Urinary bladder (tissue), 4 donors: Measurements from ENCODE around the gene HP1BP3. TPM values are rescaled to one million over a fixed set of nuclear protein-coding genes. Genes with fewer than 3 reads are reported as not detected.

ENCODE experiments used
- DNase-seq: peaks from one replicate; pipeline ENCODE4 v3.0.0-alpha.2; 2015; ENCODE audit errors: extremely low spot score
- H3K27ac ChIP-seq: one replicate; pipeline ENCODE4 v1.5.1; 2013; ENCODE audit warnings: low read depth, mild to moderate bottlenecking, moderate library complexity
- H3K36me3 ChIP-seq: one replicate; pipeline ENCODE4 v1.6.1; 2013; ENCODE audit warnings: mild to moderate bottlenecking, moderate library complexity; ENCODE audit not compliant: insufficient read depth
- H3K4me1 ChIP-seq: one replicate; pipeline ENCODE4 v1.6.1; 2013; ENCODE audit warnings: mild to moderate bottlenecking, moderate library complexity; ENCODE audit not compliant: insufficient read depth
- H3K4me3 ChIP-seq: one replicate; pipeline ENCODE4 v1.5.1; 2013; ENCODE audit warnings: low read depth, low read length
- WGBS: extraction: QIAGEN DNeasy Blood & Tissue Kit; methylation state at CpG from one replicate; pipeline ENCODE4 v1.1.7; 2013; 5-methylcytosine and 5-hydroxymethylcytosine counted together
- polyA plus RNA-seq: library from polyadenylated mRNA; stranded (reverse); fragments of 200-250 nt; gene quantifications from one replicate; pipeline ENCODE4 v1.2.3, GENCODE V29; 2013
- total RNA-seq: library from RNA; depleted of rRNA; stranded (reverse); fragments of >200 nt; gene quantifications from one replicate; pipeline ENCODE4 v1.2.3, GENCODE V29; 2014
- donor health status: healthy with polysubstance abuse.
- donor health status: healthy.

HP1BP3 gene
- total RNA-seq (385 TPM), polyA plus RNA-seq (186 TPM)

DNA sequence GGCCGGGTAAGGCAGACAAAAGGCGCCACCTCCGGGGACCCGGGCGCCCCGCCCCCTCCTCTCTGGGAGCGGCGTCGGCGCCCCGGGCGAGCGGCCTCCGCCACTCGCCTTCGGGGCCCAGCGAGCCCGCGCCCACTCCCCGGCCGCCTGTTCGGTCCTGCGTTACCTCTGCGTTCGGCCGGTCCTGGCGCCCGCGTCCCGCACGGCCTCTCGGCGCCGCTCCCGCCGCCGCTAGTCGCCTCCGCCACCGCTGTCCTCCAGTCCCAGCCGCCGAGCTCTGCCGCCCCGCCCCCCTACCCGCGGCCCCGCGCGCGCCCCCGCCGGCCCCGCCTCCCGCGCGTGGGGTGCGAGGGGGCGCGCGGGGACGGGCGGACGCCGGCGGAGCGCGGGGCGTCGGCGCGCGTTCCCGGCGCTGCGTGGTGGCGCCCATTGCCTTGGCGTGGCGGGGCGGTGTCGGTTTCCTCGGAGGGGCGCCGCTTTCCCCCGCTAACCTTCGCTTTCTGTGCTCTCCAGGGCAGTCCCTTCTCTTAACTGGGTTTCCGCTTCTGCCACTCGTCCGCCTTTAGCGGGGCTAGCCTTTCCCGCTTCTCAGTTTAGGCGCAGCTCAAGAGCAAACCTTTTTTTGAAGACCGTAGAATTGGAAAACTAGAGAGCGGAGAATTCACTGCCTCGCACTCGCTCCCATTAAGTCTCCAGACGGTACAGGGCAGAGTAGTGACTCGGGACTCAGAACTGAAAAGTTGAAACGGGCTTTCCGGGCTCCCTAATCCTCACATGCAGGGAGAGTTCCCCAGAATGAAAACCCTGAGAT lies at the start of gene HP1BP3:
HP1BP3 (minus strand) TSS at position 279 of the 811 bp plus-strand sequence. CDS start 6,867 bp downstream, outside the sequence.
- DNase-seq = peak; percentile 51
- Histone ChIP-seq H3K27ac (peak within 1 kb of the TSS; percentile 99), H3K4me3 (peak within 1 kb of the TSS; percentile 76), H3K4me1 (no peaks in the 10 kb centered on the region), H3K36me3 (no peaks in the 10 kb centered on the region)
- under 1% methylated on average over 99 of the region's 99 CpGs for WGBS

DNA sequence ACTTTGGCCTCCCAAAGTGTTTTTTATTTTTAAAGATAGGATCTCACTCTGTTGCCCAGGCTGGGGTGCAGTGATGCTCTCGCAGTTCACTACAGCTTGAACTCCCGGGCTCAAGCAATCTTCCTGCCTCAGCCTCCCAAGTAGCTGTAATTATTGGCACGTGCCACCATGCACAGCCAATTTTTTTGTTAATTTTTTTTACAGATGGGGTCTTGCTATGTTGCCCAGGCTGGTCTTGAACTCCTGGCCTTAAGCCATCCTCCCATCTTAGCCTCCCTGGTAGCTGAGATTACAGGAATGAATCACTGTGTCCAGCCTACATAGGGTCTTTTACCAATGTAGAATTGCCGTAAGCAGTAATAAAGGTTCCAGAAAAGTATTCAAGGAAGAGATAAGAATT lies 49.1 kb upstream of the HP1BP3 start:
- DNase-seq = no peak
- no peak overlapping the region for H3K27ac ChIP-seq
- peaks cover 7% of the 10 kb centered on the region for H3K36me3 ChIP-seq
- H3K4me3 ChIP-seq = no peak overlapping the region
- 98% methylated on average over 4 of the region's 4 CpGs for WGBS
- H3K4me1 ChIP-seq = no peaks in the 10 kb centered on the region

DNA sequence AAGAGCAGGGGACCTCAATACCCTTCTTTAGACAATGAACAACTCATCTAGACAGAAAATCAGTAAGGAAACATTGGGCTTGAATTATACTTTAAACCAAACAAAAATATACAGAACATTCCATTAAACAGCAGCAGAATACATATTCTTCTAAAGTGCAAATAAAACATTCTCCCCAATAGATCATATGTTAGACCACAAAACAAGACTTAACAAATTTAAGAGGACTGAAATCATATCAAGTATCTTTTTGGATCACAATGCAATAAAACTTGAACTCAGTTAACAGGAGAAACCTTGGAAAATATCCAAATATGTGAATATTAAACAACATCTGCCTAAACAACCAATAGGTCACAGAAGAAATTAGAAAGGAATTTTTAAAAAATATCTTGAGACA lies 47.7 kb upstream of the HP1BP3 start:
- Histone ChIP-seq H3K4me3 (no peak overlapping the region), H3K27ac (no peak overlapping the region), H3K4me1 (no peaks in the 10 kb centered on the region), H3K36me3 (peaks cover 2% of the 10 kb centered on the region)
- DNase-seq = no peak

- Histone ChIP-seq H3K4me3 (no peak overlapping the region), H3K4me1 (no peaks in the 10 kb centered on the region), H3K27ac (no peak overlapping the region), H3K36me3 (peaks cover 2% of the 10 kb centered on the region)
- no peak for DNase-seq
- 98% methylated on average over 1 of the region's 1 CpG for WGBS
Measured at GRCh38 chr1:20834192-20834591, 47.1 kb upstream of the HP1BP3 start.

DNA sequence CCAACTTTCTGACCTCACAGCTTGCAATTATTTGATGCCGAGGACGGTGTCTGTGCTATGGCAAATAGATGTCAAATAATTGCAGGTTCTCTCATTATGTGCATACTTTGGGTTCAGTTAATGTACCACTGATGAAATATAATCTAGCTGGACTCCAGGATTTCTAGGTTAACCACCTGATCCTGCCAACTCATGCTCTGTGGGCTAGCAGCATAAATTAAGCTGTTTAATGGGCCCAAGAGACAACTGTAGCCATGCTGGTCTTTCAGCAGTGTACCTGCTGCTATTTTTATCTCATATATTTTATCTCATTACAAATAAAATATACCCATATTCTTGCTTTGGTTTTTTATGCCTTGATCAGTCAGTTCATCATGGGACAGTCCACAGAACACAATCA lies 43.3 kb upstream of the HP1BP3 start:
- no peak for DNase-seq
- Histone ChIP-seq H3K4me3 (no peak overlapping the region), H3K4me1 (no peaks in the 10 kb centered on the region), H3K27ac (no peak overlapping the region), H3K36me3 (peaks cover 2% of the 10 kb centered on the region)
- WGBS = 92% methylated on average over 2 of the region's 2 CpGs

- Histone ChIP-seq H3K4me3 (no peak overlapping the region), H3K4me1 (no peaks in the 10 kb centered on the region), H3K27ac (no peak overlapping the region), H3K36me3 (peaks cover 2% of the 10 kb centered on the region)
- DNase-seq = no peak
- WGBS = 81% methylated on average over 1 of the region's 1 CpG
Measured at GRCh38 chr1:20829946-20830345, 42.8 kb upstream of the HP1BP3 start.

- 94% methylated on average over 1 of the region's 1 CpG for WGBS
- H3K4me1 ChIP-seq = no peaks in the 10 kb centered on the region
Measured at GRCh38 chr1:20829531-20829930, 42.4 kb upstream of the HP1BP3 start.

GRCh38 chr1:20823845-20824244 lies 36.7 kb upstream of the HP1BP3 start:
- Histone ChIP-seq H3K36me3 (peaks cover 2% of the 10 kb centered on the region), H3K27ac (no peak overlapping the region), H3K4me1 (no peaks in the 10 kb centered on the region), H3K4me3 (no peak overlapping the region)
- DNase-seq = no peak

More at GRCh38 chr1:20829531-20829930, 42.4 kb upstream of the HP1BP3 start:
- DNase-seq = no peak
- Histone ChIP-seq H3K27ac (peak overlapping the region; percentile 23), H3K4me3 (no peak overlapping the region), H3K36me3 (peaks cover 2% of the 10 kb centered on the region)

- H3K27ac ChIP-seq = no peak overlapping the region
- H3K4me3 ChIP-seq = no peak overlapping the region
- DNase-seq = no peak
- H3K36me3 ChIP-seq = no peaks in the 10 kb centered on the region
- H3K4me1 ChIP-seq = no peaks in the 10 kb centered on the region
- 48% methylated on average over 2 of the region's 2 CpGs for WGBS
Measured at GRCh38 chr1:20821466-20821865, 34.4 kb upstream of the HP1BP3 start.

GRCh38 chr1:20819818-20820217 lies 32.7 kb upstream of the HP1BP3 start:
- Histone ChIP-seq H3K36me3 (no peaks in the 10 kb centered on the region), H3K4me3 (no peak overlapping the region), H3K4me1 (no peaks in the 10 kb centered on the region), H3K27ac (no peak overlapping the region)
- WGBS = 87% methylated on average over 5 of the region's 5 CpGs
- no peak for DNase-seq

- DNase-seq = no peak
- Histone ChIP-seq H3K36me3 (no peaks in the 10 kb centered on the region), H3K27ac (no peak overlapping the region), H3K4me3 (no peak overlapping the region), H3K4me1 (no peaks in the 10 kb centered on the region)
- no CpG with 5 or more reads among the region's 4 CpGs for WGBS
Measured at GRCh38 chr1:20814534-20814871, 27.4 kb upstream of the HP1BP3 start.

- Histone ChIP-seq H3K4me1 (no peaks in the 10 kb centered on the region), H3K4me3 (no peak overlapping the region), H3K36me3 (no peaks in the 10 kb centered on the region), H3K27ac (no peak overlapping the region)
- 59% methylated on average over 5 of the region's 5 CpGs for WGBS
- no peak for DNase-seq
Measured at GRCh38 chr1:20811916-20812315, 24.8 kb upstream of the HP1BP3 start.

- no peaks in the 10 kb centered on the region for H3K36me3 ChIP-seq
- 98% methylated on average over 4 of the region's 4 CpGs for WGBS
- no peak for DNase-seq
- H3K27ac ChIP-seq = no peak overlapping the region
- H3K4me1 ChIP-seq = no peaks in the 10 kb centered on the region
- no peak overlapping the region for H3K4me3 ChIP-seq
Measured at GRCh38 chr1:20793236-20793635, 6.1 kb upstream of the HP1BP3 start.

DNA sequence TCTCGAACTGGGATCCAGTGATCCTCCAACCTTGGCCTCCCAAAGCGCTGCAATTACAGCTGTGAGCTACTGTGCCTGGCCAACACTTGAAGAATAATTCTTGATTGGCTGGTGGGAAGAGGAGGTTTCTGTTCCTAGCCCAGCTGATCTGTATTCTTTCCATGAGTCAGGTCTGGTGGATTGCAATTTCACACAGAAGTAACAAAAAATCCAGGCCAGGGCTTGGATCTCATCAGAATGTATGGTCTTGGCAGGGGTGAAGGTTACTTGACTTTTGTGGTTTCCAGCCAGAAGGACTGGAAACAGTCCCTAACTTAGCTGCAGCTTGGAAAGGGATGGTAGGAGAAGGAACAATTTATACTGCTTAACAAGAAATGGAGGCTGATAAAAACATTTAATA lies 5.1 kb upstream of the HP1BP3 start:
- Histone ChIP-seq H3K4me1 (no peaks in the 10 kb centered on the region), H3K4me3 (no peak overlapping the region), H3K27ac (peak overlapping the region; percentile 18), H3K36me3 (no peaks in the 10 kb centered on the region)
- DNase-seq = no peak
- WGBS = 75% methylated on average over 2 of the region's 2 CpGs

GRCh38 chr1:20790785-20791184 lies 3.7 kb upstream of the HP1BP3 start:
- H3K27ac ChIP-seq = no peak overlapping the region
- 63% methylated on average over 3 of the region's 3 CpGs for WGBS
- H3K4me1 ChIP-seq = no peaks in the 10 kb centered on the region
- H3K4me3 ChIP-seq = no peak overlapping the region
- no peaks in the 10 kb centered on the region for H3K36me3 ChIP-seq
- DNase-seq = no peak
